ENCODE measurements around the gene TNS4. TPM values are rescaled to one million over a fixed set of nuclear protein-coding genes. Genes with fewer than 3 reads are reported as not detected.

Gene TNS4
- total and polyA plus RNA-seq, 8 donors: 0.18 to 23.2 (median 0.76) TPM; not detected in 2

DNA sequence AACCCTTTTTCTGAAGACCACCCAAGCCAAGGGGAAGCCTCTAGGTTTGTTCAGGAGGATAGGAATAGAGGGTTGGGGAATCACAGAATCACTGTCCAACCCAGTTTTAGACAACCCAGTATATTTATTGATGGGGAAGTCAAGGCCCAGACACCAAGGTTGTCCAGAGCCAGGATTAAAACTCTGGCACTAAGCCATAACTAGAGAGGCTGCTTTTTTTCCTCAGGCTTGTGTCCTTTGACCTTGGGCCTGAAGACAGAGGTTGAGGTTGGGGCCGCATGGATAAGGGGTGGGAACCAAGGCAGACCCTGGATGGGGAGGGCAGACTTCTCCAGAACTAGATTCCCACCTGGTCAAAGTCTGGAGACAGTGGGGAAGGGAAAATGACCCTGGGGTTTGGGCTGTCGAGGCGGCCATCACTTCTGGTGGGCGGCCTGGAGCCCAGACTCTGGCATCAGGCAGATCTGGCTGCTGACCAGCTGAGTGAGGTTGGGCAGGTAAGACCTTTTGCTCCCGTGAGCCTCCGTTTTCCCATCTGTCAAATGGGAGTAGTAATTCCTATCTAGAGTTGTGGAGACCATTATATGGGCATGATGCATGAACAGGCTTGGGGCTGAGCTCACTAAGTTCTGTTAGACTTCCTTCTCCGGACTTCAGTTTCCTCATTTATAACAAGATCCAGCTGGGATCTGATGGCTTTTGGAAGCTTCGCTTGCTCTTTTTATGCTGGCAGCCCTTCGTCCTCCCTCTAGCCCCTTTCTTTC is 40.3 kb downstream of the TNS4 start:
- H3K36me3 ChIP-seq: peaks cover 7 to 22% (median 18%) of the 10 kb centered on the region in 4 donors
- no peaks in the 10 kb centered on the region for H3K27me3 ChIP-seq
- no peak for TF ChIP-seq EP300 (IDR thresholded peaks at IDR 0.05)
- peak in 2 of 3 donors; percentile 12 to 22 for TF ChIP-seq POLR2AphosphoS5 (IDR thresholded peaks at IDR 0.05)
- TF ChIP-seq POLR2A (IDR thresholded peaks at IDR 0.05): no peak
- TF ChIP-seq CTCF (IDR thresholded peaks at IDR 0.05): no peak
- DNase-seq: peak in 1 of 2 donors; percentile 78
- H3K4me3 ChIP-seq: no peak overlapping the region
- intact Hi-C loops (cut with DNase I; ENCODE audit: low total_unique reads): no loop called here
- peak overlapping the region in 4 of 5 donors; percentile 57 to 71 (median 64) for H3K27ac ChIP-seq
- no peaks in the 10 kb centered on the region for H3K9me3 ChIP-seq
- 55 to 84% (median 78%) methylated on average over 9 of the region's 9 CpGs for WGBS, 5 donors
- peaks cover 28 to 78% (median 62%) of the 10 kb centered on the region in 4 donors for H3K4me1 ChIP-seq

GRCh38 chr17:40460604-40460967 is 40.8 kb downstream of the TNS4 start:
- intact Hi-C loops (cut with DNase I; ENCODE audit: low total_unique reads): no loop called here
- WGBS, 5 donors: 67 to 81% (median 72%) methylated on average over 3 of the region's 3 CpGs
- no peaks in the 10 kb centered on the region for H3K27me3 ChIP-seq
- no peak overlapping the region for H3K4me3 ChIP-seq
- DNase-seq: no peak
- TF ChIP-seq CTCF (IDR thresholded peaks at IDR 0.05): no peak
- no peak for TF ChIP-seq POLR2AphosphoS5 (IDR thresholded peaks at IDR 0.05)
- no peak for TF ChIP-seq EP300 (IDR thresholded peaks at IDR 0.05)
- no peak for TF ChIP-seq POLR2A (IDR thresholded peaks at IDR 0.05)
- H3K27ac ChIP-seq: peak overlapping the region in 4 of 5 donors; percentile 57 to 71 (median 64)
- H3K4me1 ChIP-seq: peaks cover 31 to 83% (median 65%) of the 10 kb centered on the region in 4 donors
- H3K36me3 ChIP-seq: peaks cover 10 to 28% (median 24%) of the 10 kb centered on the region in 4 donors
- no peaks in the 10 kb centered on the region for H3K9me3 ChIP-seq

- intact Hi-C loops (cut with DNase I; ENCODE audit: low total_unique reads): no loop called here
- H3K27ac ChIP-seq: peak overlapping the region in 4 of 5 donors; percentile 32 to 71 (median 60)
- no peak overlapping the region for H3K4me3 ChIP-seq
- WGBS, 5 donors: 73 to 85% (median 81%) methylated on average over 8 of the region's 8 CpGs
- DNase-seq: peak in 1 of 2 donors; percentile 60
- H3K9me3 ChIP-seq: no peaks in the 10 kb centered on the region
- peaks cover 10 to 34% (median 30%) of the 10 kb centered on the region in 4 donors for H3K36me3 ChIP-seq
- peaks cover 31 to 87% (median 67%) of the 10 kb centered on the region in 4 donors for H3K4me1 ChIP-seq
- TF ChIP-seq POLR2A (IDR thresholded peaks at IDR 0.05) (no peak), POLR2AphosphoS5 (IDR thresholded peaks at IDR 0.05) (no peak), EP300 (IDR thresholded peaks at IDR 0.05) (no peak), CTCF (IDR thresholded peaks at IDR 0.05) (no peak)
- no peaks in the 10 kb centered on the region for H3K27me3 ChIP-seq
Measured at GRCh38 chr17:40459636-40460603, 41.5 kb downstream of the TNS4 start.

GRCh38 chr17:40458851-40459482 is 42.5 kb downstream of the TNS4 start:
- Histone ChIP-seq H3K9me3 (no peaks in the 10 kb centered on the region), H3K4me1 (peaks cover 31 to 96% (median 70%) of the 10 kb centered on the region in 4 donors), H3K27me3 (no peaks in the 10 kb centered on the region), H3K4me3 (no peak overlapping the region), H3K27ac (peak overlapping the region in 3 of 5 donors; percentile 57 to 79 (median 63)), H3K36me3 (peaks cover 10 to 44% (median 40%) of the 10 kb centered on the region in 4 donors)
- no peak for DNase-seq
- TF ChIP-seq POLR2AphosphoS5 (IDR thresholded peaks at IDR 0.05) (peak in 1 of 3 donors; percentile 17), POLR2A (IDR thresholded peaks at IDR 0.05) (no peak), EP300 (IDR thresholded peaks at IDR 0.05) (no peak)
- 78 to 92% (median 89%) methylated on average over 12 of the region's 12 CpGs for WGBS, 5 donors
- intact Hi-C loops (cut with DNase I; ENCODE audit: low total_unique reads): no loop called here

All from stomach (tissue), 9 donors.